GM12872 (cell line): ENCODE data around the gene ABLIM1.

Experiments
- CTCF ChIP-seq: IDR thresholded peaks from 3 replicates; pipeline ENCODE4 v1.5.1; 2011; ENCODE audit warnings: low read depth, mild to moderate bottlenecking, low read length, moderate library complexity; ENCODE audit not compliant: insufficient read depth

The ABLIM1 gene

GRCh38 chr10:114679552-114679951 lies 21.5 kb upstream of the ABLIM1 start:
- no peak for TF ChIP-seq CTCF

GRCh38 chr10:114678820-114679219 lies 20.7 kb upstream of the ABLIM1 start:
- TF ChIP-seq CTCF: no peak

GRCh38 chr10:114678336-114678735 lies 20.3 kb upstream of the ABLIM1 start:
- TF ChIP-seq CTCF: no peak

GRCh38 chr10:114674346-114674745 lies 16.3 kb upstream of the ABLIM1 start:
- TF ChIP-seq CTCF: no peak

- no peak for TF ChIP-seq CTCF
These were observed 11.6 kb upstream of the ABLIM1 start for GRCh38 chr10:114669648-114670047.

GRCh38 chr10:114668375-114669080 lies 10.5 kb upstream of the ABLIM1 start:
- no peak for TF ChIP-seq CTCF

- no peak for TF ChIP-seq CTCF
These were observed 7.8 kb upstream of the ABLIM1 start for GRCh38 chr10:114665873-114666272.

- TF ChIP-seq CTCF: no peak
These were observed 7.3 kb upstream of the ABLIM1 start for GRCh38 chr10:114665406-114665805.
